HPDE6-E6E7 (cell line): ENCODE data around the gene PRRC2B.
"Not testable (repeated sequence)": the region's sequence is repeated elsewhere in the genome, so short reads cannot be mapped to it uniquely, and the experiment has no call there.

Source experiments
- DNase-seq: peaks from one replicate; pipeline ENCODE4 v3.0.0; 2011; ENCODE audit warnings: missing footprints; ENCODE audit errors: extremely low spot score

Gene PRRC2B

GRCh38 chr9:131469951-131470350 lies 76.1 kb downstream of the PRRC2B start:
- DNase-seq: no peak

GRCh38 chr9:131470581-131470991 lies 76.7 kb downstream of the PRRC2B start:
- no peak for DNase-seq

GRCh38 chr9:131472085-131472484 lies 78.2 kb downstream of the PRRC2B start:
- DNase-seq: not testable (repeated sequence)

GRCh38 chr9:131473198-131473885 lies 79.5 kb downstream of the PRRC2B start:
- no peak for DNase-seq

- no peak for DNase-seq
Measured at GRCh38 chr9:131473891-131474290, 80.0 kb downstream of the PRRC2B start.

- DNase-seq: no peak
Measured at GRCh38 chr9:131474711-131475110, 80.8 kb downstream of the PRRC2B start.

- DNase-seq: no peak
Measured at GRCh38 chr9:131475111-131475955, 81.4 kb downstream of the PRRC2B start.

- DNase-seq: no peak
Measured at GRCh38 chr9:131475956-131476776, 82.3 kb downstream of the PRRC2B start.

- DNase-seq: no peak
Measured at GRCh38 chr9:131476777-131477345, 83.0 kb downstream of the PRRC2B start.

- DNase-seq: no peak
Measured at GRCh38 chr9:131477367-131477766, 83.5 kb downstream of the PRRC2B start.

GRCh38 chr9:131477816-131478419 lies 84.0 kb downstream of the PRRC2B start:
- DNase-seq: no peak

- DNase-seq: no peak
Measured at GRCh38 chr9:131478421-131478868, 84.6 kb downstream of the PRRC2B start.

- DNase-seq: no peak
Measured at GRCh38 chr9:131478911-131479310, 85.0 kb downstream of the PRRC2B start.

GRCh38 chr9:131480258-131480657 lies 86.4 kb downstream of the PRRC2B start:
- DNase-seq: peak; percentile 22

- DNase-seq: no peak
Measured at GRCh38 chr9:131481441-131482342, 87.8 kb downstream of the PRRC2B start.

GRCh38 chr9:131482343-131483006 lies 88.6 kb downstream of the PRRC2B start:
- DNase-seq: no peak

GRCh38 chr9:131483319-131484050 lies 89.6 kb downstream of the PRRC2B start:
- DNase-seq: no peak

- no peak for DNase-seq
Measured at GRCh38 chr9:131484051-131484445, 90.2 kb downstream of the PRRC2B start.

GRCh38 chr9:131484560-131485185 lies 90.8 kb downstream of the PRRC2B start:
- no peak for DNase-seq
